ENCODE data around the gene TMEM243. TPM values are rescaled to one million over a fixed set of nuclear protein-coding genes. Genes with fewer than 3 reads are reported as not detected.

Gene TMEM243
- total and polyA plus RNA-seq, 2 of the 13 experiments (the other 11 are each of a cell fraction or from before 2014, with no cell fraction given): 25.1 to 31.2 TPM

DNA sequence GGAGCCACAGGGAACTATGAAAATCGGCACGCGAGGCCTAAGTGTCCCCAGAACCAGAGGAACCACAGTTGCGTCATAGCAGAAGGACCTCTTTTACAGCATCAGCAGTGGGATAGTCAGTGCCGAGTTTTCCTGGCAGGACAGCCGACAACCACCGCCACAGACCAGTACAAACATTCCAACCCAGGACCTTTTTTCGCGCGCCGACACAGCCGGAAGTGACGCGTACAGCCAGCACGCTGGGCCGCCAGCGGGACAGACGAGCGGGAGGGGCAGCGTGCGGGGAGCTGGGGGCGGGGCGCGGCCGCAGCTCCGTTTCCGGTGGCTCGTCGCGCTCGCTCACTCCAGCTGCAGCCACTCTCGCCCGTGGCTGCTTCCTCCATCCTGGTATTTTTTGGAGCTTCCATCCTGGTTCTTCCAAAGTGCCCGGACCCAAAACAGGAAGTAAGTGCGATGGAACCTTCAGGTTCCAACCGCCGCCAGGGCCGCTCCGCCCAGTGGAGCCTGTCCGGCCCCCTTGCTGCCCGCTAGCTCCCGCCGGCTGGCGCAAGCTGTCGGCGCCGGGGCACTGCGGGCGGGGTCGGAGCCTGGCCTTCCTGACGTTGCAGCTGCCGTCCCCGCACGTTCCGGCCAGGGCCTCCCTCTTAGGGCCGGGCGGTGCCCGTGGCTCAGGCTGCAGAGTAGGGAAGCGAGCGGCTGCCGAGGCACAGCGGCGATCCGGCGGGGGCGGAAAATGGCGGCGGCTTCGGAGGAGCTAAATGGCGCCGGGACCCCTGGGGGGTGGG is 67.2 kb downstream of the TMEM243 start, which contains the start of gene DMTF1 (continued):
- TF ChIP-seq WIZ (CRISPR knock-in tag; IDR thresholded peaks at IDR 0.05): no peak; the same call in 1 of the 2 replicates
- TF ChIP-seq ZNF670 (CRISPR knock-in tag; IDR thresholded peaks at IDR 0.05; ENCODE audit: borderline replicate concordance): peak; percentile 47
- no peak for TF ChIP-seq MLXIP (CRISPR knock-in tag; IDR thresholded peaks at IDR 0.05; ENCODE audit: borderline replicate concordance)
- TF ChIP-seq ZNF564 (CRISPR knock-in tag; IDR thresholded peaks at IDR 0.05): peak; percentile 67; the same call in 1 of the 2 replicates
- TF ChIP-seq EEA1 (CRISPR knock-in tag; IDR thresholded peaks at IDR 0.05; ENCODE audit: borderline replicate concordance): peak; percentile 60; the same call in 1 of the 2 replicates
- 0 out of 2 replicates have a peak, but pooled peaks have one; percentile 38 for TF ChIP-seq ZNF616 (CRISPR knock-in tag; IDR thresholded peaks at IDR 0.05; ENCODE audit: low read depth)
- TF ChIP-seq KLF16 (CRISPR knock-in tag; IDR thresholded peaks at IDR 0.05): peak in 1 of 2 experiments; percentile 87; a peak in 2 of 4 replicates
- peak; percentile 78 for TF ChIP-seq SP4 (CRISPR knock-in tag; IDR thresholded peaks at IDR 0.05)
- TF ChIP-seq CEBPG (CRISPR knock-in tag; IDR thresholded peaks at IDR 0.05): peak; percentile 54; the same call in 1 of the 2 replicates
- TF ChIP-seq, protein P1, sequence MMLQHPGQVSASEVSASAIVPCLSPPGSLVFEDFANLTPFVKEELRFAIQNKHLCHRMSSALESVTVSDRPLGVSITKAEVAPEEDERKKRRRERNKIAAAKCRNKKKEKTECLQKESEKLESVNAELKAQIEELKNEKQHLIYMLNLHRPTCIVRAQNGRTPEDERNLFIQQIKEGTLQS (CRISPR knock-in tag; IDR thresholded peaks at IDR 0.05): peak; percentile 55; the same call in 1 of the 2 replicates
- no peak; the same call in 1 of the 2 replicates for TF ChIP-seq ETV6 (CRISPR knock-in tag; conservative IDR thresholded peaks at IDR 0.05)
- TF ChIP-seq ZNF557 (CRISPR knock-in tag; IDR thresholded peaks at IDR 0.05): peak; percentile 84
- TF ChIP-seq, protein P2, sequence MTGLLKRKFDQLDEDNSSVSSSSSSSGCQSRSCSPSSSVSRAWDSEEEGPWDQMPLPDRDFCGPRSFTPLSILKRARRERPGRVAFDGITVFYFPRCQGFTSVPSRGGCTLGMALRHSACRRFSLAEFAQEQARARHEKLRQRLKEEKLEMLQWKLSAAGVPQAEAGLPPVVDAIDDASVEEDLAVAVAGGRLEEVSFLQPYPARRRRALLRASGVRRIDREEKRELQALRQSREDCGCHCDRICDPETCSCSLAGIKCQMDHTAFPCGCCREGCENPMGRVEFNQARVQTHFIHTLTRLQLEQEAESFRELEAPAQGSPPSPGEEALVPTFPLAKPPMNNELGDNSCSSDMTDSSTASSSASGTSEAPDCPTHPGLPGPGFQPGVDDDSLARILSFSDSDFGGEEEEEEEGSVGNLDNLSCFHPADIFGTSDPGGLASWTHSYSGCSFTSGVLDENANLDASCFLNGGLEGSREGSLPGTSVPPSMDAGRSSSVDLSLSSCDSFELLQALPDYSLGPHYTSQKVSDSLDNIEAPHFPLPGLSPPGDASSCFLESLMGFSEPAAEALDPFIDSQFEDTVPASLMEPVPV (CRISPR knock-in tag; IDR thresholded peaks at IDR 0.05): no peak
- no peak for TF ChIP-seq NBN (conservative IDR thresholded peaks at IDR 0.05)
- TF ChIP-seq ZNF460 (CRISPR knock-in tag; IDR thresholded peaks at IDR 0.05; ENCODE audit: borderline replicate concordance): no peak
- no peak for TF ChIP-seq NONO (IDR thresholded peaks at IDR 0.05)
- peak; percentile 82 for TF ChIP-seq NONO (CRISPR knock-in tag; conservative IDR thresholded peaks at IDR 0.05)
- no peak for TF ChIP-seq KDM6A (CRISPR knock-in tag; IDR thresholded peaks at IDR 0.05; ENCODE audit: low read depth)
- TF ChIP-seq RAD21 (CRISPR knock-in tag; IDR thresholded peaks at IDR 0.05): no peak
- peak; percentile 49; the same call in 1 of the 2 replicates for TF ChIP-seq ZNF12 (CRISPR knock-in tag; IDR thresholded peaks at IDR 0.05)
- no peak for TF ChIP-seq ZNF841 (CRISPR knock-in tag; IDR thresholded peaks at IDR 0.05; ENCODE audit: borderline replicate concordance)
- TF ChIP-seq CBX1 (IDR thresholded peaks at IDR 0.05; ENCODE audit: low read depth): peak; percentile 54
- TF ChIP-seq RFX5 (IDR thresholded peaks at IDR 0.05; ENCODE audit: low read depth, low read length): no peak
- no peak for TF ChIP-seq ZNF747 (CRISPR knock-in tag; IDR thresholded peaks at IDR 0.05; ENCODE audit: borderline replicate concordance)
- peak; percentile 44; the same call in 1 of the 2 replicates for TF ChIP-seq BCL6 (CRISPR knock-in tag; IDR thresholded peaks at IDR 0.05)
- no peak; the same call in 1 of the 2 replicates for TF ChIP-seq JUNB (CRISPR knock-in tag; IDR thresholded peaks at IDR 0.05; ENCODE audit: borderline replicate concordance)
- TF ChIP-seq HMG20B (CRISPR knock-in tag; conservative IDR thresholded peaks at IDR 0.05): peak; percentile 56; the same call in 1 of the 2 replicates
- TF ChIP-seq ZNF292 (CRISPR knock-in tag; IDR thresholded peaks at IDR 0.05; ENCODE audit: borderline replicate concordance, low read depth): no peak; the same call in 1 of the 2 replicates
